T-helper 9 cell (primary cell): ENCODE results near the gene NAA20.
A peak's percentile ranks its signal among the peaks of the same experiment; 100 is the strongest.
"Not testable (repeated sequence)": the region's sequence is repeated elsewhere in the genome, so short reads cannot be mapped to it uniquely, and the experiment has no call there.

ENCODE experiments used
- DNase-seq: peaks from one replicate; pipeline ENCODE4 v3.0.0-alpha.2; 2020

The NAA20 gene

GRCh38 chr20:19991854-19992253, 25.3 kb upstream of the NAA20 start:
- DNase-seq, result no peak

GRCh38 chr20:19992996-19993908, 23.9 kb upstream of the NAA20 start:
- DNase-seq, result no peak

- DNase-seq, result no peak
Observed at GRCh38 chr20:19993958-19994669, 23.0 kb upstream of the NAA20 start.

- DNase-seq, result peak; percentile 16
Observed at GRCh38 chr20:19995220-19995863, 21.8 kb upstream of the NAA20 start.

GRCh38 chr20:19996222-19996621, 20.9 kb upstream of the NAA20 start:
- DNase-seq, result no peak

GRCh38 chr20:19996917-19997316, 20.2 kb upstream of the NAA20 start:
- no peak for DNase-seq

- DNase-seq, result no peak
Observed at GRCh38 chr20:19998990-19999705, 18.0 kb upstream of the NAA20 start.

GRCh38 chr20:20000211-20000968, 16.8 kb upstream of the NAA20 start:
- no peak for DNase-seq

GRCh38 chr20:20002101-20002998, 14.8 kb upstream of the NAA20 start:
- DNase-seq, result no peak

- no peak for DNase-seq
Observed at GRCh38 chr20:20003031-20003954, 13.9 kb upstream of the NAA20 start.

- not testable (repeated sequence) for DNase-seq
Observed at GRCh38 chr20:20003955-20004322, 13.2 kb upstream of the NAA20 start.

- DNase-seq, result no peak
Observed at GRCh38 chr20:20005342-20005741, 11.8 kb upstream of the NAA20 start.

GRCh38 chr20:20009784-20010253, 7.3 kb upstream of the NAA20 start:
- DNase-seq, result no peak

GRCh38 chr20:20010639-20011500, 6.3 kb upstream of the NAA20 start:
- DNase-seq, result no peak

GRCh38 chr20:20012541-20012940, 4.6 kb upstream of the NAA20 start:
- DNase-seq, result no peak

- DNase-seq, result no peak
Observed at GRCh38 chr20:20014659-20015058, 2.5 kb upstream of the NAA20 start.

GRCh38 chr20:20017844-20018185, 653 bp downstream of the NAA20 start:
- DNase-seq, result no peak

- no peak for DNase-seq
Observed at GRCh38 chr20:20018366-20018765, 1.2 kb downstream of the NAA20 start.

GRCh38 chr20:20019123-20019522, 2.0 kb downstream of the NAA20 start:
- no peak for DNase-seq
